Activated T-cell treated with anti-CD3 and anti-CD28 coated beads, Interleukin-2, amount 50 U/mL, for 24 hours (primary cell): ENCODE data around the gene WDR82.
A peak's percentile ranks its signal among the peaks of the same experiment; 100 is the strongest.
"Not testable (repeated sequence)": the region's sequence is repeated elsewhere in the genome, so short reads cannot be mapped to it uniquely, and the experiment has no call there.

ENCODE experiments used
- DNase-seq: peaks from one replicate; pipeline ENCODE4 v3.0.0-alpha.2; 2020
- H3K27ac Mint-ChIP-seq: 2 replicates; pipeline ENCODE4 v1.8.0; 2020; ENCODE audit warnings: mild to moderate bottlenecking, mixed read lengths
- H3K27me3 Mint-ChIP-seq: 2 replicates; pipeline ENCODE4 v1.8.0; 2020; ENCODE audit warnings: mixed read lengths
- H3K36me3 Mint-ChIP-seq: 2 replicates; pipeline ENCODE4 v1.8.0; 2020; ENCODE audit warnings: low read depth, mixed read lengths
- H3K4me1 Mint-ChIP-seq: 2 replicates; pipeline ENCODE4 v1.8.0; 2020; ENCODE audit warnings: low read depth, mixed read lengths
- H3K4me3 Mint-ChIP-seq: 2 replicates; pipeline ENCODE4 v1.8.0; 2020; ENCODE audit warnings: mild to moderate bottlenecking, moderate library complexity, mixed read lengths
- H3K9me3 Mint-ChIP-seq: 2 replicates; pipeline ENCODE4 v1.8.0; 2020; ENCODE audit warnings: mixed read lengths

Gene WDR82

GRCh38 chr3:52297242-52298148, 19.0 kb upstream of the WDR82 start:
- Mint-ChIP-seq H3K36me3 (peaks cover 29% of the 10 kb centered on the region), H3K4me3 (no peak overlapping the region), H3K4me1 (peaks cover 2% of the 10 kb centered on the region), H3K27me3 (no peaks in the 10 kb centered on the region), H3K27ac (peak overlapping the region; percentile 22), H3K9me3 (no peaks in the 10 kb centered on the region)
- no peak for DNase-seq

DNA sequence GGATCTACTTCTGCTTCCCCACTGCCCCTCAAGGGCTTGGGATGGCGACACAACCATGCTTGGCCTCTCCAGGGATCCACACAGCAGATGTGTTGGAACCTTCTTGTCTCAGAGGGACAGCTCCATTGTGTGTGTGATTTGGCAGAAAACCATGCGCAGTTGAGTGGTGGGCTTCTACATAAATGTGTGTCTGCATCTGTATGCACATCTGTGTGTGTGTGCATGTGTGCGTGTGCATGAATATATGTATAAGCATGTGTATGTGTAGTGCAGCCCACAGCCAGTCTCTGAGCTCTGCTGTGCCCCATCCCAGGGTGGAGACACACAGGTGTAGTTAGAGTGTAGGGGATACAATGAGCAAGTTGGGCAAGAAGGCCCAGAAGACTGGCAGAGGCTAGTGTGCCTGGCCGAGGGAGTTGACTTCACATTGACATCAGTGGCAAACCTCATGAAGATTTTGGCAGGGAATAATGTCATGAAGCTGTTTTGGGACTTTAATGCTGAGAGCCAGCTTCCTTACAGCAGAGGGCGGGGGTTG, 17.3 kb upstream of the WDR82 start:
- H3K4me3 Mint-ChIP-seq = no peak overlapping the region
- H3K27ac Mint-ChIP-seq = no peak overlapping the region
- H3K27me3 Mint-ChIP-seq = no peaks in the 10 kb centered on the region
- no peak for DNase-seq
- H3K4me1 Mint-ChIP-seq = peaks cover 5% of the 10 kb centered on the region
- H3K9me3 Mint-ChIP-seq = no peaks in the 10 kb centered on the region
- H3K36me3 Mint-ChIP-seq = peaks cover 46% of the 10 kb centered on the region

DNA sequence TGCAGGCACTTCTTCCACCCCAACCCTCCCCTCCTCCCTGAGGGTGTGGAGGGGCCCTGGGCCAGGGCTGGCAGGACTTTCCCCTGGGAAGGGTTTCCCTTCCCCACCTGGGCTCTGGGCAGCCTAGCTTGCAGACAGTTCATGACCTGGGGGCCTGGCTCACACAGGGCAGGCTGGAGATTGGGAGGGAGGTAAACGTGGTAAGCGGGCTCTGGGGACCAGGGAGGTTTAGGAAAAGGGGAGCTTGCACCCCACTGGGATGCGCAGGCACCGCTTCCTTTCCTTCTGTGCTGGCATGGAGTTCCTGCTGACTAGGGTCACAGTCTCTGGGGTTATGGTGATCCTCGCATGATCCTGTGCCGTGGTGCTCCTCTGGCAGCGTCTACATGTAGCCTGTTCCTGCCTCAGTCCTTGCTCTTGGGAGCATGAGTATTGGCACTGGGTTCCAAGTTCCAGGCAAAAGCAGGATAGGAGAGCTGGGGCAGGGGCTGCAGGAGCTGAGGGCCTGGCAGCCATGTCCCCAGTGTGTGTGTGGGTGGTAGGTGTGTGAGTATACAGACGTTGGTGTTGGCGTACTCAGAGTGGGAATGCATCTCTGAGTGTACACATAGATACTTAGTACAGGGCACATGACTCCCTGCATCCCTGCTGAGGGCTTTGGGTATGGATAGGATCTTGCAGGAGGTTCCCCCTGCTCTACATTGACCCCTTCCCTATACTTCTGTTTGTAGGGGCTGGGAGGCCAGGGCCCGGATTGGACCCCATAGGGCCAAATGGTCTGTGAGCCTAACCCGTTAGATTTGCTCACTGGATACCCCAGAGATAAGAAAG, 16.1 kb upstream of the WDR82 start:
- Mint-ChIP-seq H3K4me1 (peaks cover 9% of the 10 kb centered on the region), H3K27ac (no peak overlapping the region), H3K27me3 (no peaks in the 10 kb centered on the region), H3K36me3 (peaks cover 49% of the 10 kb centered on the region), H3K9me3 (no peaks in the 10 kb centered on the region), H3K4me3 (no peak overlapping the region)
- no peak for DNase-seq

- Mint-ChIP-seq H3K27ac (no peak overlapping the region), H3K27me3 (no peaks in the 10 kb centered on the region)
These were observed 15.3 kb upstream of the WDR82 start for GRCh38 chr3:52293491-52294319.

DNA sequence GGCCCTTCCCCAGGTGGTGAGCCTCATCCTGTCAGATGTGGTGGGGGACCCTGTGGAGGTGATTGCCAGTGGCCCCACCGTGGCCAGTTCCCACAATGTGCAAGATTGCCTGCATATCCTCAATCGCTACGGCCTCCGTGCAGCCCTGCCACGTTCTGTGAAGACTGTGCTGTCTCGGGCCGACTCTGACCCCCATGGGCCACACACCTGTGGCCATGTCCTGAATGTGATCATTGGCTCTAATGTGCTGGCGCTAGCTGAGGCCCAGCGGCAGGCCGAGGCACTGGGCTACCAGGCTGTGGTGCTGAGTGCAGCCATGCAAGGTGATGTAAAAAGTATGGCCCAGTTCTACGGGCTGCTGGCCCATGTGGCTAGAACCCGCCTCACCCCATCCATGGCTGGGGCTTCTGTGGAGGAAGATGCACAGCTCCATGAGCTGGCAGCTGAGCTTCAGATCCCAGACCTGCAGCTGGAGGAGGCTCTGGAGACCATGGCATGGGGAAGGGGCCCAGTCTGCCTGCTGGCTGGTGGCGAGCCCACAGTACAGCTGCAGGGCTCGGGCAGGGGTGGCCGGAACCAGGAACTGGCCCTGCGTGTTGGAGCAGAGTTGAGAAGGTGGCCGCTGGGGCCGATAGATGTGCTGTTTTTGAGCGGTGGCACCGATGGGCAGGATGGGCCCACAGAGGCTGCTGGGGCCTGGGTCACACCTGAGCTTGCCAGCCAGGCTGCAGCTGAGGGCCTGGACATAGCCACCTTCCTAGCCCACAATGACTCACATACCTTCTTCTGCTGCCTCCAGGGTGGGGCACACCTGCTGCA, 14.0 kb upstream of the WDR82 start:
- Mint-ChIP-seq H3K4me1 (peaks cover 17% of the 10 kb centered on the region), H3K36me3 (peaks cover 55% of the 10 kb centered on the region), H3K27ac (no peak overlapping the region), H3K4me3 (no peak overlapping the region), H3K27me3 (no peaks in the 10 kb centered on the region), H3K9me3 (no peaks in the 10 kb centered on the region)
- DNase-seq = no peak

More at GRCh38 chr3:52293491-52294319, 15.3 kb upstream of the WDR82 start:
- H3K4me3 Mint-ChIP-seq = no peak overlapping the region
- no peak for DNase-seq
- H3K36me3 Mint-ChIP-seq = peaks cover 49% of the 10 kb centered on the region
- H3K4me1 Mint-ChIP-seq = peaks cover 14% of the 10 kb centered on the region
- H3K9me3 Mint-ChIP-seq = no peaks in the 10 kb centered on the region

GRCh38 chr3:52291508-52292181, 13.2 kb upstream of the WDR82 start:
- no peaks in the 10 kb centered on the region for H3K9me3 Mint-ChIP-seq
- H3K4me3 Mint-ChIP-seq = no peak overlapping the region
- H3K27ac Mint-ChIP-seq = no peak overlapping the region
- DNase-seq = peak; percentile 57
- H3K27me3 Mint-ChIP-seq = no peaks in the 10 kb centered on the region
- H3K4me1 Mint-ChIP-seq = peaks cover 21% of the 10 kb centered on the region
- H3K36me3 Mint-ChIP-seq = peaks cover 62% of the 10 kb centered on the region

- Mint-ChIP-seq H3K4me1 (peaks cover 24% of the 10 kb centered on the region), H3K27ac (no peak overlapping the region), H3K27me3 (no peaks in the 10 kb centered on the region), H3K9me3 (no peaks in the 10 kb centered on the region), H3K36me3 (peaks cover 60% of the 10 kb centered on the region), H3K4me3 (no peak overlapping the region)
- DNase-seq = no peak
These were observed 12.4 kb upstream of the WDR82 start for GRCh38 chr3:52290596-52291507.

- Mint-ChIP-seq H3K9me3 (no peaks in the 10 kb centered on the region), H3K4me3 (no peak overlapping the region), H3K4me1 (peaks cover 28% of the 10 kb centered on the region), H3K27me3 (no peaks in the 10 kb centered on the region), H3K36me3 (peaks cover 58% of the 10 kb centered on the region), H3K27ac (no peak overlapping the region)
- DNase-seq = no peak
These were observed 11.5 kb upstream of the WDR82 start for GRCh38 chr3:52289747-52290595.

DNA sequence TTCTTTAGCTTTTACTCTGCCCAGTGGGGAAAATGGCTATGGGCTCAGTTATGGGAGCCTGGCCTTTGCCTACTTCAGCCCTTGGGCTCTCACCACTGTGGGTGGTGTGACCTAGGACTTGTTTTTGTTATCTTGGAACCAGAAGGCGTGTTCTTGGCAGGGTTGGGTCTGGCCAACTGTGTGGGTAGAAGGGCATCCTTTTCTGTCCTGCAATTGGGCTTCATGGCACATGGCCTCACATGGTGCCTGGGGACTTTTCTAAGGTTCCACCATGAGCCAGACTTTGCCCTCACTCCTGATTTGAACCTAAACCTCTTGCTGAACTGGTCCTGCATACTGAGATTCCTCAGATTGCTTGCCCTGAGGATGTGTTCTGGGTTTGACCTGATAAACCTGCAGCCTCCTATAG, 10.9 kb upstream of the WDR82 start:
- H3K4me3 Mint-ChIP-seq = no peak overlapping the region
- no peak for DNase-seq
- no peaks in the 10 kb centered on the region for H3K9me3 Mint-ChIP-seq
- peaks cover 55% of the 10 kb centered on the region for H3K36me3 Mint-ChIP-seq
- peaks cover 31% of the 10 kb centered on the region for H3K4me1 Mint-ChIP-seq
- H3K27ac Mint-ChIP-seq = no peak overlapping the region
- H3K27me3 Mint-ChIP-seq = no peaks in the 10 kb centered on the region

- peak overlapping the region; percentile 99 for H3K4me3 Mint-ChIP-seq
- peak overlapping the region; percentile 100 for H3K27ac Mint-ChIP-seq
- no peaks in the 10 kb centered on the region for H3K9me3 Mint-ChIP-seq
- peaks cover 36% of the 10 kb centered on the region for H3K4me1 Mint-ChIP-seq
- DNase-seq = no peak
- H3K27me3 Mint-ChIP-seq = no peaks in the 10 kb centered on the region
- peaks cover 55% of the 10 kb centered on the region for H3K36me3 Mint-ChIP-seq
These were observed 10.2 kb upstream of the WDR82 start for GRCh38 chr3:52288674-52289073.

GRCh38 chr3:52286777-52287110, 8.3 kb upstream of the WDR82 start:
- no peaks in the 10 kb centered on the region for H3K9me3 Mint-ChIP-seq
- H3K27ac Mint-ChIP-seq = peak overlapping the region; percentile 100
- peak overlapping the region; percentile 99 for H3K4me3 Mint-ChIP-seq
- peaks cover 53% of the 10 kb centered on the region for H3K4me1 Mint-ChIP-seq
- H3K36me3 Mint-ChIP-seq = peaks cover 49% of the 10 kb centered on the region
- no peaks in the 10 kb centered on the region for H3K27me3 Mint-ChIP-seq
- no peak for DNase-seq

DNA sequence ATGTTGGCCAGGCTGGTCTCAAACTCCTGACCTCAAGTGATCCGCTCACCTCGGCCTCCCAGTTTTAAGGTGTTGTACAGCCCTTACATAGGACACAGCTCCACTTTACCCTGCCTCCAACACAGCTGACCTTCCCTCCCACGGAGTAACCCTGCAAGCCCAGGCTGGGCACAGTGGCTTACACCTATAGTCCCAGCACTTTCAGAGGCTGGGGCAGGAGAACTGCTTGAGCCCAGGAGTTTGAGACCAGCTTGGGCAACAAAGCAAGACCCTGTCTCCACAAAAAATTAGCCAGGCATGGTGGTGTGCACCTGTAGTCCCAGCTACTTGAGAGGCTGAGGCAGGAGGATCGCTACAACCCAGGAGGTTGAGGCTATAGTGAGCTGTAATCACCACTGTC, 5.6 kb upstream of the WDR82 start:
- not testable (repeated sequence) for H3K27me3 Mint-ChIP-seq, H3K9me3 Mint-ChIP-seq, H3K4me3 Mint-ChIP-seq
- Mint-ChIP-seq H3K27ac (peak overlapping the region; percentile 55), H3K36me3 (peaks cover 59% of the 10 kb centered on the region), H3K4me1 (peaks cover 66% of the 10 kb centered on the region)
- peak; percentile 27 for DNase-seq
